GM23338 (cell line): ENCODE measurements around the gene BRDT. TPM values are rescaled to one million over a fixed set of nuclear protein-coding genes. Genes with fewer than 3 reads are reported as not detected.
A peak's percentile ranks its signal among the peaks of the same experiment; 100 is the strongest.

ENCODE experiments used
- ATAC-seq: fragments of 200-7000 bp; cut with Tn5 transposase; 3 replicates; pipeline ENCODE4 v1.9.1; 2020
- DNase-seq: peaks from one replicate; pipeline ENCODE4 v3.0.0-alpha.2; 2015; ENCODE audit warnings: low spot score
- H2AFZ ChIP-seq: fragments of 200-600 bp; sonication (generic); 2 replicates; pipeline ENCODE4 v1.8.0; 2016; ENCODE audit warnings: antibody characterized with exemption, mild to moderate bottlenecking, moderate library complexity
- H3F3A ChIP-seq: fragments of 200-600 bp; sonication (generic); replicated peaks from 2 replicates; pipeline ENCODE4 v1.8.0; 2017; ENCODE audit warnings: antibody characterized with exemption, mixed run types, low read depth
- H3K27ac ChIP-seq: fragments of 200-600 bp; sonication (generic); 2 replicates; pipeline ENCODE4 v1.6.1; 2016; ENCODE audit warnings: low read depth
- H3K27me3 ChIP-seq: fragments of 200-600 bp; sonication (generic); 2 replicates; pipeline ENCODE4 v1.8.0; 2016; ENCODE audit warnings: mild to moderate bottlenecking, mixed run types, moderate library complexity; ENCODE audit not compliant: insufficient read depth
- H3K36me3 ChIP-seq: fragments of 200-600 bp; sonication (generic); 2 replicates; pipeline ENCODE4 v1.8.0; 2016; ENCODE audit warnings: mild to moderate bottlenecking; ENCODE audit not compliant: insufficient read depth
- H3K4me1 ChIP-seq: fragments of 200-600 bp; sonication (generic); 2 replicates; pipeline ENCODE4 v1.8.0; 2016; ENCODE audit warnings: mild to moderate bottlenecking, moderate library complexity; ENCODE audit not compliant: insufficient read depth
- H3K4me2 ChIP-seq: fragments of 200-600 bp; sonication (generic); 2 replicates; pipeline ENCODE4 v1.7.1; 2017; ENCODE audit warnings: mixed run types
- H3K4me3 ChIP-seq: fragments of 200-600 bp; sonication (generic); 2 replicates; pipeline ENCODE4 v1.6.1; 2016; ENCODE audit warnings: mixed run types
- H3K79me2 ChIP-seq: fragments of 200-600 bp; sonication (generic); replicated peaks from 2 replicates; pipeline ENCODE4 v1.8.0; 2017; ENCODE audit warnings: mild to moderate bottlenecking; ENCODE audit not compliant: insufficient read depth
- H3K9me2 ChIP-seq: fragments of 200-600 bp; sonication (generic); 2 replicates; pipeline ENCODE4 v1.8.0; 2017; ENCODE audit not compliant: insufficient read depth
- H4K20me1 ChIP-seq: fragments of 200-600 bp; sonication (generic); replicated peaks from 2 replicates; pipeline ENCODE4 v1.8.0; 2017; ENCODE audit warnings: mild to moderate bottlenecking; ENCODE audit not compliant: insufficient read depth
- H3K27ac Mint-ChIP-seq: 2 replicates; pipeline ENCODE4 v1.8.0; 2020; ENCODE audit warnings: inconsistent platforms, mild to moderate bottlenecking, moderate library complexity, mixed read lengths
- H3K27me3 Mint-ChIP-seq: 3 replicates; pipeline ENCODE4 v1.8.0; 2022; ENCODE audit warnings: low read depth, mild to moderate bottlenecking, moderate library complexity, mixed read lengths, inconsistent platforms; ENCODE audit not compliant: insufficient read depth, poor library complexity
- H3K36me3 Mint-ChIP-seq: 3 replicates; pipeline ENCODE4 v1.8.0; 2021; ENCODE audit warnings: low read depth, mild to moderate bottlenecking, inconsistent platforms, moderate library complexity, mixed read lengths
- H3K4me1 Mint-ChIP-seq: 3 replicates; pipeline ENCODE4 v1.8.0; 2020; ENCODE audit warnings: mild to moderate bottlenecking, inconsistent platforms, mixed read lengths
- H3K4me3 Mint-ChIP-seq: 3 replicates; pipeline ENCODE4 v1.8.0; 2021; ENCODE audit warnings: moderate library complexity, mild to moderate bottlenecking, inconsistent platforms, mixed read lengths
- H3K9me3 Mint-ChIP-seq: 3 replicates; pipeline ENCODE4 v1.8.0; 2020; ENCODE audit warnings: moderate library complexity, mild to moderate bottlenecking, inconsistent platforms, mixed read lengths
- CREB1 ChIP-seq: fragments of 250-450 bp; sonication (Bioruptor Pico); IDR thresholded peaks from 2 replicates; pipeline ENCODE4 v1.5.0; 2020; ENCODE audit warnings: low read depth, mild to moderate bottlenecking, moderate library complexity
- CTCF ChIP-seq, 2 experiments: fragments of 200-600 bp in 1 of 2; sonication (generic) in 1 of 2; conservative IDR thresholded peaks; 2 replicates each; pipeline versions ENCODE4 v1.5.1 to v1.6.1; 2016 to 2017; ENCODE audit warnings: antibody characterized with exemption in 2 of 2, low read depth in 2 of 2, mild to moderate bottlenecking in 2 of 2, moderate library complexity in 1 of 2
- EZH2 ChIP-seq: fragments of 200-600 bp; sonication (generic); IDR thresholded peaks from one replicate; pipeline ENCODE4 v1.8.0; 2017; ENCODE audit warnings: antibody characterized with exemption, mild to moderate bottlenecking, low read depth; ENCODE audit not compliant: unreplicated experiment
- EZH2phosphoT487 ChIP-seq: fragments of 200-600 bp; sonication (generic); IDR thresholded peaks from one replicate; pipeline ENCODE4 v1.8.1; 2018; ENCODE audit warnings: antibody characterized with exemption; ENCODE audit not compliant: unreplicated experiment
- REST ChIP-seq: IDR thresholded peaks from one replicate; pipeline ENCODE4 v1.6.1; 2018; ENCODE audit warnings: antibody characterized with exemption; ENCODE audit not compliant: unreplicated experiment
- ZNF114 ChIP-seq: fragments of 250-450 bp; sonication (Bioruptor Pico); IDR thresholded peaks from 2 replicates; pipeline ENCODE4 v1.5.0; 2020; ENCODE audit warnings: mild to moderate bottlenecking, moderate library complexity
- ZNF462 ChIP-seq: fragments of 250-450 bp; sonication (Bioruptor Pico); IDR thresholded peaks from 2 replicates; pipeline ENCODE4 v1.5.0; 2020; ENCODE audit warnings: mild to moderate bottlenecking, moderate library complexity
- polyA plus RNA-seq: library from polyadenylated mRNA; unstranded; fragments of >200 nt; fragmentation: Nextera tagmentation; extraction: Ambion mirVana; gene quantifications from 2 replicates; pipeline ENCODE4 v1.2.1, GENCODE V29; 2016
- total RNA-seq: library from RNA; depleted of rRNA; stranded (reverse); fragments of >200 nt; shearing (Covaris generic); gene quantifications from 2 replicates; pipeline ENCODE4 v1.2.3, GENCODE V29; 2014

Gene BRDT
- total and polyA plus RNA-seq, 2 experiments from 2014 or later: 0.58 to 0.80 TPM

GRCh38 chr1:91924146-91924545 is 25.1 kb upstream of the BRDT start:
- Mint-ChIP-seq H3K36me3 (no peaks in the 10 kb centered on the region; the same call in 1 of the 3 replicates), H3K4me1 (peaks cover 4% of the 10 kb centered on the region), H3K27me3 (no peaks in the 10 kb centered on the region), H3K4me3 (no peak overlapping the region), H3K9me3 (no peaks in the 10 kb centered on the region; the same call in 2 of the 3 replicates), H3K27ac (no peak overlapping the region)
- Histone ChIP-seq H4K20me1 (no peaks in the 10 kb centered on the region), H3F3A (no peaks in the 10 kb centered on the region), H3K79me2 (no peaks in the 10 kb centered on the region), H3K27ac (no peak overlapping the region), H3K4me2 (no peak overlapping the region), H2AFZ (0 out of 2 replicates have a peak overlapping the region, but pooled peaks have one; percentile 3), H3K4me1 (no peaks in the 10 kb centered on the region), H3K9me2 (no peaks in the 10 kb centered on the region), H3K36me3 (no peaks in the 10 kb centered on the region), H3K27me3 (no peaks in the 10 kb centered on the region), H3K4me3 (no peak overlapping the region)
- no peak for TF ChIP-seq REST
- ATAC-seq (no peak), DNase-seq (no peak)

- Histone ChIP-seq H2AFZ (no peak overlapping the region), H3K36me3 (no peaks in the 10 kb centered on the region), H3K4me1 (no peaks in the 10 kb centered on the region), H3K27me3 (no peaks in the 10 kb centered on the region), H3F3A (no peaks in the 10 kb centered on the region), H3K9me2 (0 out of 2 replicates have a peak, but pooled peaks cover 3% of the 10 kb centered on the region), H3K79me2 (no peaks in the 10 kb centered on the region), H3K4me2 (no peak overlapping the region), H4K20me1 (no peaks in the 10 kb centered on the region), H3K4me3 (no peak overlapping the region), H3K27ac (no peak overlapping the region)
- H3K27me3 Mint-ChIP-seq: no peaks in the 10 kb centered on the region
- no peaks in the 10 kb centered on the region; the same call in 1 of the 3 replicates for H3K36me3 Mint-ChIP-seq
- peaks cover 7% of the 10 kb centered on the region for H3K4me1 Mint-ChIP-seq
- no peak for DNase-seq
- no peak overlapping the region for H3K27ac Mint-ChIP-seq
- no peak for ATAC-seq
- H3K4me3 Mint-ChIP-seq: no peak overlapping the region
- H3K9me3 Mint-ChIP-seq: no peaks in the 10 kb centered on the region; the same call in 2 of the 3 replicates
- TF ChIP-seq EZH2phosphoT487 (no peak), CTCF (conservative IDR thresholded peaks at IDR 0.05; ENCODE audit: low read depth in 2 of 2) (no peak), EZH2 (no peak), ZNF114 (CRISPR knock-in tag) (no peak), CREB1 (CRISPR knock-in tag) (no peak), ZNF462 (no peak)
These were observed 23.4 kb upstream of the BRDT start for GRCh38 chr1:91925644-91926435.
